Measurements from ENCODE around the gene TIGD2. TPM values are rescaled to one million over a fixed set of nuclear protein-coding genes. Genes with fewer than 3 reads are reported as not detected.

The TIGD2 gene
- total RNA-seq, 1 experiment from 2014 or later = 33.4 TPM

DNA sequence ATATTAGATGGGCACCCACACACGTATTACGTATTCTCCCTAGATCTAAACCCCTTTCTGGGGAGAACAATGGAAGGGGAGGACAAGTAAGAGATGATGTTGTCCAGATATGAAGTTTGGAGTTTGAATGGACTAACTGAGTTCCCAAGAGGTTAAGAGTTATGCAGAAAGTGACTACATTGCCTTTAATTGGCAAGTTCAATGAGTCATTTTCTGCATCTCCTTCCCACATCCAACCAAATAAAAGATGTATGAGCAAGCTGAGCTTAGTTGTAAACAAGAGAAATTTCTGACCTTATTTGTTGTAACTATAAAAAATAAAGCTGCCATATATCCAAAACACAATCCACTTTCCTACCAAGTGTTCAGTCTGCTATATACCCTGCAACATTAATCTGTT is 50.5 kb downstream of the TIGD2 start:
- Histone ChIP-seq H3K27ac (no peak overlapping the region), H3K27me3 (replicated peaks) (no peaks in the 10 kb centered on the region), H3K4me3 (no peak overlapping the region), H3K9me3 (replicated peaks) (no peaks in the 10 kb centered on the region), H3K4me1 (replicated peaks) (peaks cover 8% of the 10 kb centered on the region), H3K36me3 (no peaks in the 10 kb centered on the region)
- peak in 1 of 2 experiments; percentile 18 for DNase-seq (ENCODE audit: low read depth in 1 of 2, low spot score in 2 of 2)

DNA sequence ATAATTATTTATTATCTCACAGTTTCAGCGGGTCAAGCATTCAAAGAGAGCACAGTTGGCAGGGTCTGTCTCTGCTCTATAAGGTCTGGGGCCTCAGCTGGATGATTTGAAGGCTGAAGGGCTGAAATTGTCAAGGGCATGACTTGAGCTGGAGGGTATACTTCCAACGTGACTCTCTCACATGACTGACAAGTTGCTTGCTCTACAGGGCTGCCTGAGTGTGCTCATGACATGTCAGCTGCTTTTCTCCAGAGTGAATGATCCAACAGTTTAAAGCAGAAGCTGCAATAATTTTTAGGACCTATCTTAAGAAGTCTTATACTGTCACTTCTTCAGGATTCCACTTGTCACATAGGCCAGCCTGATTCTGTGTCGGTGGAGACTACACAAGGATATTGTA is 51.2 kb downstream of the TIGD2 start:
- Histone ChIP-seq H3K27me3 (replicated peaks) (no peaks in the 10 kb centered on the region), H3K27ac (no peak overlapping the region), H3K9me3 (replicated peaks) (no peaks in the 10 kb centered on the region), H3K4me3 (no peak overlapping the region), H3K4me1 (replicated peaks) (peaks cover 8% of the 10 kb centered on the region), H3K36me3 (no peaks in the 10 kb centered on the region)
- no peak for DNase-seq (ENCODE audit: low read depth in 1 of 2, low spot score in 2 of 2)

DNA sequence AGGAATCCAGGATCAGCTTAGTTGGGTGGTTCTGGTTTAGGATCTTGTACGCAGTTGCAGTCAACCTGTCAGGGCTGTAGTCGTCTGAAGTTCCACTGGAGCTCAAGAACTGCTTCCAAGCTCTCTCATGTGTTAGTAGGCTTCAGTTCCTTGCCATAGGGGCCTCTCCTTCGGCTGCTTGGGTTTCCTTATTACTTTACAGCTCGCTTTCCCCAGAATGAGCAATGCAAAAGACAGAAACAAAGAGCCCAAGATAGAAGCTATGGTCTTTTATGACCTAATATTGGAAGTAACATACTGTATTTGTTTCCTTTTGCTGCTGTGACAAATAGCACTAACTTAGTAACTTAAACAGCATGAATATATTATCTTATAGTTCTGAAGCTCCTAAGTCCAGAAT is 51.7 kb downstream of the TIGD2 start:
- no peak for DNase-seq (ENCODE audit: low read depth in 1 of 2, low spot score in 2 of 2)
- Histone ChIP-seq H3K4me1 (replicated peaks) (peaks cover 8% of the 10 kb centered on the region), H3K36me3 (no peaks in the 10 kb centered on the region), H3K9me3 (replicated peaks) (no peaks in the 10 kb centered on the region), H3K27ac (no peak overlapping the region), H3K27me3 (replicated peaks) (no peaks in the 10 kb centered on the region), H3K4me3 (no peak overlapping the region)

DNA sequence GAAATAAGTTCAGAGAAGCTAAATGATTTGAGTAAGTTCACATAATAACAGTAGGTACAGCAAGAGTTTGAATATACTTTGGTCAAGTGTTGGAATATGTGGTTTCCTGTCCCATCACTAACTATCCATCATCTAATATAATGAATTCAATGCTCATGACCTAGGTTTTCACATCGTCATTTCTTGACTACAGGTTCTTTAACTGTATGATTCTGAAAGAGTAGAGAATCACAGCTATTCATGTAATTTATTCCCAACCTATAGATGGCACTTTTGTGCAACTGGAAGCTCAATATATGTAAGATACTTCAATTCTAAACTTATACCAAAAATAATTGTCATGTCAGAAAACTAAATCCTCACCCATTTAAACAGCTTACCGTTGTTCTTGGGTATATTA is 53.1 kb downstream of the TIGD2 start:
- no peak overlapping the region for H3K27ac ChIP-seq
- no peaks in the 10 kb centered on the region for H3K9me3 ChIP-seq (replicated peaks)
- no peak overlapping the region for H3K4me3 ChIP-seq
- no peak for DNase-seq (ENCODE audit: low read depth in 1 of 2, low spot score in 2 of 2)
- H3K27me3 ChIP-seq (replicated peaks) = no peaks in the 10 kb centered on the region
- H3K4me1 ChIP-seq (replicated peaks) = peaks cover 8% of the 10 kb centered on the region
- no peaks in the 10 kb centered on the region for H3K36me3 ChIP-seq

Other genes starting within 250 kb of the TIGD2 start
- gene FAM13A, start 54.3 kb upstream of the TIGD2 start, total RNA-seq (2014; rRNA removed; shearing (Covaris generic)) = 11.1 and 15.2 TPM in 2 replicates
- gene GPRIN3, start 196.3 kb downstream of the TIGD2 start, total RNA-seq (2014; rRNA removed; shearing (Covaris generic)) = not detected in 2 replicates